Hematopoietic multipotent progenitor cell (in vitro differentiated cells): Measurements from ENCODE around the gene NINL. TPM values are rescaled to one million over a fixed set of nuclear protein-coding genes. Genes with fewer than 3 reads are reported as not detected.
"Not testable (repeated sequence)": the region's sequence is repeated elsewhere in the genome, so short reads cannot be mapped to it uniquely, and the experiment has no call there.

Experiments
- DNase-seq, 3 donors: peaks; one replicate each; pipeline ENCODE4 v3.0.0-alpha.2; 2011 to 2015; ENCODE audit warnings: low read depth in 2 of 3, low spot score in 2 of 3
- total RNA-seq: library from RNA; depleted of rRNA; stranded (reverse); fragments of >200 nt; gene quantifications from one replicate; pipeline ENCODE4 v1.2.3, GENCODE V29; 2012

The NINL gene
- total RNA-seq, 1 donor: under 0.01 TPM

GRCh38 chr20:25600632-25601031, 15.3 kb upstream of the NINL start:
- DNase-seq: no peak

DNA sequence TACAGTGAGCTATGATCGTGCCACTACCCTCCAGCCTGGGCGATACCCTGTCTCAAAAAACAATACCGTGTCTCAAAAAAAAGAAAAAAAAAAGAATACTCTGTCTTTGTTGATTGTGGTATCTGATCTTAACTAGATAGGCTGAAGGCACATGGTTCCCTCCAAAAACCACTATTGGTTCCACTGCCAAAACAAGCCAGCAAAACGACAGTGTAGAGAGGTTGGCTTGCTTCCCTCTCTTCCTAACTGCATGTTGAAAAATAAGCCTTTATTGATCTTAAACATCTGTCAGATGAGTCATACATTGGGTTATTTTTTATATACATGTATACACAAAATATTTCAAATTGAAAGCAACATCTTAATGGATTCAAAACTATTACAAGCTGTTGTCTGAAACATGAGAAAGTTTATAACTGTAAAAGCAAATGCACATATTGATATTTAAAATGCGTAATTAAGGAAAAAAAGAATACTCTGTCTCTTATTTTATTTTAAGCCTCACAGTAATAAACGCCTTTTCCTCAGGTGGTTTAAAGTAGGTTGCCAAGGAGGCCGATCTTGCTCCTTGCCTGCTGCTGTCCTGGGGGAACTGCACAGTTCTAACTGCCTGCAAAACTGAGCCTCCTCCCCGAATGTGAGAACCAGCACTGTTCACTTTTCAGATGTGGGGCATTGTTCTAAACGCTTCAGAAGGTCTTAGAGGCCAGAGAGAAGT, 7.0 kb upstream of the NINL start:
- DNase-seq: no peak

DNA sequence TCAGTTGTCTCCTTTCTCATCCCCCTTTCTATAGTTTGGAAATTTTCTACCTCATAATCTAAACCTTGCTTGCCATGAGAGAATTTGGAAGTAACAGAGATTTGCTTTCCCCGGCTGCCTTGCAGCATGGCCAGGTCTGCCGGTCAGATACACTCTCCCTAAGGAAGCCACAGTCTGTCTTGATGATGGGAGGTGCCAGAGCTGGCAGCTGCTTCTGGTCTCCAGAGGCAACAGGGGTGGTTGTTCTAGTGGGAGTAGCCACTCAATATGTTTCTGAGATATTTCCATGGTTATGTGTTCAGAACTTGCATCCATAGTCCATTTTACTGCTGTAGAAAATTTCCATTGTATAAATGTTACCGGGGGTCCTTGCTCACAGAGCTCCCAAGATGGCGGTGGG, 5.4 kb upstream of the NINL start:
- DNase-seq: not testable (repeated sequence)

DNA sequence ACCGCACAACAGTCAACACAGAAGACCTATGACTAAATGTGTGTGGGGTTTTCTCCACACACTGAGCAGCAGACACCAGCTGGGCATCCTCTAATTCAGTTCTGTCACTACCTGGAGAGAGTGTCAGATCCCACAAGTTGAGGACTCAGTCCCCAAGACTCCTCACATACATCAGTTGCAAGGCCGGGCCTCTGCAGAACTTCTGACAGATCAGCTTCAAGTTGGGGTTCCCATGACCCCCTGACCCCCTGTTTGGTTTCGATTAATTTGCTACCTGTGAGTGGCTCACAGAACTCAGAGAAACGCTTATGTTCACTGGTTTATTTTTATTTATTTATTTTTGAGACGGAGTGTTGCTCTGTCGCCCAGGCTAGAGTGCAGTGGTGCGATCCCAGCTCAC, 3.2 kb upstream of the NINL start:
- DNase-seq: no peak

- DNase-seq: no peak
These were observed 2.2 kb upstream of the NINL start for GRCh38 chr20:25587536-25587935.

- DNase-seq: no peak
These were observed 1.5 kb upstream of the NINL start for GRCh38 chr20:25586877-25587276.

GRCh38 chr20:25583607-25584006, 1.7 kb downstream of the NINL start:
- DNase-seq: not testable (repeated sequence)

DNA sequence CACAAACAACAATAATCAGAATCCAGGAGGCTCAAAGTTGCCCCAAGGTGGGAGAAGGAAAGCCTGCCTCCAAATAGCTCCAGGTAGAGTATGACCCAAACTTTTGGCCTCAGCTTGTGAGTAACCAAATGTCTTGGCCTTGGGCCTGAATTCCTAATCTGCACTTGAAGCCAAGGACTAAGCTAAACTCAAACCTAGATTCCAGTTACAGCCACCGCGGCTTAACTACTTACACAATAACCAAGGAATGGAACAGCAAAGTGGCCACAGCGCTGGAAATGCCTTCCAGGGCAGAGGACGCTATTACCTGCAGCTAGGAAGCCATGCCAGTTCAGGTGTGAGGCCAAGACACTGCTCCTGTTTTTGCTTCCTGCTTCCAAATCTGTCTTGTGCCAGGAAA, 4.6 kb downstream of the NINL start:
- DNase-seq: no peak

- DNase-seq: no peak
These were observed 6.1 kb downstream of the NINL start for GRCh38 chr20:25579081-25579770.

DNA sequence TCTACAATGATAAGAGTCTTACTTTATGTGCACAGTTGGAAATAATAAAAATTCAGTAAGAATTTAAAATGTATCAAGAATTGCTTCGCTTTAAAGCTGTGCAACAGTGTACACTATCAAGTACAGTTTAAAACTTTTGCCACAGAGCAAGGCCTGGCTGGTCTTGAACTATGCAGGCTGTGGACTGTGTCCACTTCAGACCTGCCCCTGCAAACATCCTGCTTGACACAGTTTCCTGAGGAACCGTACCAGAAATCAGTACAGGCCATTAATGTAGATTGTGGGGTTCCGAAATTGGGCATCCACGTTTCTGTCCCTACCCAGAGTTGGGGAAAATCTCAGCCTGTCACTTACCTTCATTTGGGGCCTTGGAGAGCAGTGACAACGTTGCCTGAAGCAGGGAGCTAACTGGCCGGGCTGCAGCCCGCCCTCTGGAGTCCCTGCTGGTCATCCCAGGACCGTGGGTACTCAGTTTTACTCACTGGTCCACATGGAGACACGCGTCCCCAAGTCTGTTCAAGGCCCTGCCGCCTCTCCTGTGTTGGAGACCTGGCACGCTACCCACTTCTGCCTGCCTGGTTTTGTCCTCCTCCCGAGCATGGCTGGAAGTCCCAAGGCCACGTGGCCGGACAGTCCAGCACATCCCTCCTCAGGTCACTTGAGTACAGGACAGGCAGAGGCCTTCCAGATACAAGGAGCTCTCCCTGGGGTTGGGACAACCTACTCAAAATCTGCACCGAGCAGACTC, 8.4 kb downstream of the NINL start:
- no peak for DNase-seq

DNA sequence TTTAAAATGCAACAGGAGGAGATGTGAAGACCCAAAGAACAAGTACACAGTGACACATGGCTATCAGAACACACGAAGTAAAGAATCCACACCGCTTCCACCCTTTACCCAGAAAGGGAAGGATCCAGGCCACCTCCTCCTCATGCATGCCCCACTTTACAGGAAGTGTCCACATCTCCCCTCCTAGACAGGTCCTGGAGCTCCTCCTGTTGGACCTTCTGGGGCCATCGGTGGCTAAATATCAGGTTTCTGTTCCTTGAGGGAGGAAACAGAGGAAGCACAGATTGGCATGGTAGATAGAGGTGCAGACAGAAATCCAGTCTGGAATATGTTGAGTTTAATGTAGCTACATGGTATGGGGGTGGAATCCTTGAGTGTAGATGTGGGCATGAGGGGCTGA, 10.9 kb downstream of the NINL start:
- no peak for DNase-seq

GRCh38 chr20:25573288-25574251, 11.8 kb downstream of the NINL start:
- DNase-seq: no peak

- DNase-seq: no peak
These were observed 13.5 kb downstream of the NINL start for GRCh38 chr20:25571817-25572216.

GRCh38 chr20:25571240-25571639, 14.1 kb downstream of the NINL start:
- DNase-seq: no peak

DNA sequence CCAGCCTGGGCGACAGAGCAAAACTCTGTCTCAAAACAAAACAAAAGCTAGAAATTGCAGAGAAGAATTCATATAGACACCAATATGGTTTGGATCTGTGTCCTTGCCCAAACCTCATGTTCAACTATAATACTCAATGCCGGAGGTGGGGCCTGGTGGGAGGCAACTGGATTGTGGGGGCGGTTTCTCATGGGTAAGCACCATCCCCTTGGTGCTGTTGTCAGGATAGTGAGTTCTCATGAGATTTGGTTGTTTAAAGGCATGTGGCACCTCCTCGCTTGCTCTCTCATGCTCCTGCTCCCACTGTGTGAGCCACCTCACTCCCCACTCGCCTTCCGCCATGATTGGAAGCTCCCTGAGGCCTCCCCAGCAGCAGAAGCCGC, 15.2 kb downstream of the NINL start:
- DNase-seq: no peak

DNA sequence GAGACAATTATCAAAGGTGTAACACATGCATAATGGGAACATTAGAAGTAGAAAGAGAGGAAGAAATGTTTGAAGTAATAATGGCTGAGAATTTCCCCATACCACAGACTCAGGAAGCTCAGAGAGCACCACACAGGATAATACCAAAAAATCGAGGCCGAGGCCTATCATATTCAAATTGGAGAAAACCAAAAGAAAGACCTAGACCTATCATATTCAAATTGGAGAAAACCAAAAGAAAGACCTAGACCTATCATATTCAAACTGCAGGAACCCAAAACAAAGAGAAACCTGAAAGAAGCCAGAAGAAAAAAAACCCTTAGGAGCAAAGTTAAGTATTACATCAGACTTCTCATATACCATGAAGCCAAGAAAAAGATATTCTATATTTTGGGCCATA, 18.0 kb downstream of the NINL start:
- DNase-seq: no peak

GRCh38 chr20:25566821-25567220, 18.5 kb downstream of the NINL start:
- no peak for DNase-seq

DNA sequence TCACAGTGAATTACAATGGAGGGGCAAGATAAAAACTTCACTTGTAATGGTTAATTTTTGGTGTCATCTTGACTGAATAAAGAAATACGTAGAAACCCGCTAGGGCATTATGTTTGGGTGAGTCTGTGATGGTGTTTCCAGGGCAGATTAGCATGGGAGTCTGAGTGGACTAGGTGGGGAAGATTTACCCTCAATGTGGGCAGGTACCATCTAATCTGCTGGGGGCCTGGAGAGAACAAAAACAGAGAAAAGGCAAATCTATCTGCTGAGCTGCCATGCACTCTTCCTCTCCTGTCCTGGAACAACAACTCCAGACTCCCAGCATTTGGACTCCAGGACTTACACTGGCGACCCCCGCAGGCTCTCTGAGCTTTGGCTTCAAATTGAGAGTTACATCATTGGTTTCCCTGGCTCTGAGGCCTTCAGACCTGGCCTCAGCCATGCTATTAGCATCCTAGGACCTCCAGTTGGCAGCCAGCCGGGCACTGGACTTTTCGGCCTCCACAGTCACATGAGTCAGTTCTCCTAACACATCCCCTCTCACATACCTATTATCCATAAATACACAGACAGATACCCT, 19.7 kb downstream of the NINL start:
- DNase-seq: no peak

- DNase-seq: no peak
These were observed 21.5 kb downstream of the NINL start for GRCh38 chr20:25563876-25564275.

DNA sequence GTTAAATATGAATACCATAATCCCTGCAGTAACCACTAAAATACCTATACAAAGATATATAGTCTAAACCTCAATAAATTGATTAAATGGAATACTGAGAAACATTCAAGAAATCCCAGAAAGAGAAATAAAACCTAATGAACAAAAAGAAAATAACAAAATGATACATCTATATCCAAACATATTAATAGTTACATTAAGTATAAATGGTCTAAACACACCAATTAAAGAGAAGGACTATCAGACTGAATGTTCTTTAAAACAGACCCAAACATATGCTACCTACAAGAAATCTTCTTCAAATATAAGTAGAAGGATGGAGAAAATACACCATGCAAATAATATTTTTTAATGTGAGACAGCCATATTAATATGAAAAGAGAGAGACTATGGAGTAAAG, 22.0 kb downstream of the NINL start:
- DNase-seq: no peak
